ENCODE results near the gene PALM2AKAP2. TPM values are rescaled to one million over a fixed set of nuclear protein-coding genes. Genes with fewer than 3 reads are reported as not detected.

Gene PALM2AKAP2
- total and polyA plus RNA-seq, 8 donors, result 22.9 to 29.6 (median 26.7) TPM

GRCh38 chr9:109769250-109769649, 10.7 kb upstream of the PALM2AKAP2 start:
- Histone ChIP-seq H3K27ac (no peak overlapping the region), H3K27me3 (peaks cover 0 to 24% of the 10 kb centered on the region in 2 donors), H3K9me3 (no peaks in the 10 kb centered on the region), H3K4me3 (no peak overlapping the region), H3K4me1 (peaks cover 0 to 3% of the 10 kb centered on the region in 2 donors), H3K36me3 (no peaks in the 10 kb centered on the region)
- ATAC-seq, result no peak
- no peak for TF ChIP-seq CTCF (IDR thresholded peaks at IDR 0.05)
- intact Hi-C loops (cut with DNase I), result no loop called here
- DNase-seq, result no peak

GRCh38 chr9:109770101-109770500, 9.9 kb upstream of the PALM2AKAP2 start:
- H3K9me3 ChIP-seq, result no peaks in the 10 kb centered on the region
- TF ChIP-seq CTCF (IDR thresholded peaks at IDR 0.05), result no peak
- intact Hi-C loops (cut with DNase I), result no loop called here
- H3K27ac ChIP-seq, result no peak overlapping the region
- H3K4me3 ChIP-seq, result no peak overlapping the region
- no peaks in the 10 kb centered on the region for H3K36me3 ChIP-seq
- ATAC-seq (no peak), DNase-seq (no peak)
- peaks cover 0 to 24% of the 10 kb centered on the region in 2 donors for H3K27me3 ChIP-seq
- H3K4me1 ChIP-seq, result peaks cover 0 to 3% of the 10 kb centered on the region in 2 donors

GRCh38 chr9:109771087-109771486, 8.9 kb upstream of the PALM2AKAP2 start:
- peaks cover 0 to 24% of the 10 kb centered on the region in 2 donors for H3K27me3 ChIP-seq
- TF ChIP-seq CTCF (IDR thresholded peaks at IDR 0.05), result no peak
- no peaks in the 10 kb centered on the region for H3K9me3 ChIP-seq
- no peaks in the 10 kb centered on the region for H3K36me3 ChIP-seq
- DNase-seq, result no peak
- peaks cover 0 to 3% of the 10 kb centered on the region in 2 donors for H3K4me1 ChIP-seq
- no peak overlapping the region for H3K27ac ChIP-seq
- no peak for ATAC-seq
- H3K4me3 ChIP-seq, result no peak overlapping the region
- intact Hi-C loops (cut with DNase I), result no loop called here

GRCh38 chr9:109771796-109772531, 8.0 kb upstream of the PALM2AKAP2 start:
- H3K27me3 ChIP-seq, result peaks cover 0 to 24% of the 10 kb centered on the region in 2 donors
- H3K4me3 ChIP-seq, result no peak overlapping the region
- no peaks in the 10 kb centered on the region for H3K9me3 ChIP-seq
- peak in 1 of 4 donors; percentile 64 for DNase-seq
- ATAC-seq, result peak; percentile 47
- no peak overlapping the region for H3K27ac ChIP-seq
- H3K36me3 ChIP-seq, result no peaks in the 10 kb centered on the region
- TF ChIP-seq CTCF (IDR thresholded peaks at IDR 0.05), result no peak
- intact Hi-C loops (cut with DNase I), result no loop called here
- H3K4me1 ChIP-seq, result peaks cover 0 to 3% of the 10 kb centered on the region in 2 donors

GRCh38 chr9:109775516-109775915, 4.5 kb upstream of the PALM2AKAP2 start:
- intact Hi-C loops (cut with DNase I), result no loop called here
- no peak for DNase-seq
- no peaks in the 10 kb centered on the region for H3K9me3 ChIP-seq
- peaks cover 3 to 9% of the 10 kb centered on the region in 2 donors for H3K4me1 ChIP-seq
- H3K4me3 ChIP-seq, result no peak overlapping the region
- no peak overlapping the region for H3K27ac ChIP-seq
- ATAC-seq, result no peak
- no peak for TF ChIP-seq CTCF (IDR thresholded peaks at IDR 0.05)
- H3K27me3 ChIP-seq, result peaks cover 0 to 40% of the 10 kb centered on the region in 2 donors
- H3K36me3 ChIP-seq, result no peaks in the 10 kb centered on the region
